ENCODE data around the gene SASH1.

The SASH1 gene

GRCh38 chr6:148328876-148329555 is 13.6 kb upstream of the SASH1 start:
- no peaks in the 10 kb centered on the region for H3K9me3 ChIP-seq (ENCODE audit: control insufficient read depth, low read length)
- H3K27me3 ChIP-seq (ENCODE audit: control insufficient read depth, insufficient read depth, low read length, poor library complexity, severe bottlenecking): no peaks in the 10 kb centered on the region
- no peaks in the 10 kb centered on the region for H3K36me3 ChIP-seq (ENCODE audit: control insufficient read depth, insufficient read depth, low read length)
- no peaks in the 10 kb centered on the region for H3K4me1 ChIP-seq (ENCODE audit: control insufficient read depth, insufficient read depth, low read length)
- H3K4me3 ChIP-seq (ENCODE audit: insufficient read depth, low read depth, low read length): no peak overlapping the region
- H3K27ac ChIP-seq (ENCODE audit: insufficient read depth, low read depth, low read length, poor library complexity, severe bottlenecking): no peak overlapping the region

- H3K36me3 ChIP-seq (ENCODE audit: control insufficient read depth, insufficient read depth, low read length): no peaks in the 10 kb centered on the region
- H3K4me1 ChIP-seq (ENCODE audit: control insufficient read depth, insufficient read depth, low read length): no peaks in the 10 kb centered on the region
- no peaks in the 10 kb centered on the region for H3K27me3 ChIP-seq (ENCODE audit: control insufficient read depth, insufficient read depth, low read length, poor library complexity, severe bottlenecking)
- no peak overlapping the region for H3K27ac ChIP-seq (ENCODE audit: insufficient read depth, low read depth, low read length, poor library complexity, severe bottlenecking)
- no peak overlapping the region for H3K4me3 ChIP-seq (ENCODE audit: insufficient read depth, low read depth, low read length)
- H3K9me3 ChIP-seq (ENCODE audit: control insufficient read depth, low read length): no peaks in the 10 kb centered on the region
- 94 to 96% methylated on average over 7 of the region's 7 CpGs for WGBS, 2 experiments
Observed at GRCh38 chr6:148329596-148330381, 12.8 kb upstream of the SASH1 start.

GRCh38 chr6:148332088-148332487 is 10.6 kb upstream of the SASH1 start:
- Histone ChIP-seq H3K9me3 (ENCODE audit: control insufficient read depth, low read length) (no peaks in the 10 kb centered on the region), H3K27ac (ENCODE audit: insufficient read depth, low read depth, low read length, poor library complexity, severe bottlenecking) (no peak overlapping the region), H3K4me1 (ENCODE audit: control insufficient read depth, insufficient read depth, low read length) (no peaks in the 10 kb centered on the region), H3K4me3 (ENCODE audit: insufficient read depth, low read depth, low read length) (no peak overlapping the region), H3K36me3 (ENCODE audit: control insufficient read depth, insufficient read depth, low read length) (no peaks in the 10 kb centered on the region), H3K27me3 (ENCODE audit: control insufficient read depth, insufficient read depth, low read length, poor library complexity, severe bottlenecking) (no peaks in the 10 kb centered on the region)
- WGBS, 2 experiments: no CpG with 5 or more reads among the region's 1 CpG

- WGBS, 2 experiments: 89 to 90% methylated on average over 9 of the region's 9 CpGs
Observed at GRCh38 chr6:148336901-148337300, 5.7 kb upstream of the SASH1 start.

GRCh38 chr6:148339766-148340165 is 2.9 kb upstream of the SASH1 start:
- Histone ChIP-seq H3K9me3 (ENCODE audit: control insufficient read depth, low read length) (no peaks in the 10 kb centered on the region), H3K4me1 (ENCODE audit: control insufficient read depth, insufficient read depth, low read length) (peaks cover 15% of the 10 kb centered on the region), H3K27me3 (ENCODE audit: control insufficient read depth, insufficient read depth, low read length, poor library complexity, severe bottlenecking) (no peaks in the 10 kb centered on the region), H3K36me3 (ENCODE audit: control insufficient read depth, insufficient read depth, low read length) (no peaks in the 10 kb centered on the region), H3K27ac (ENCODE audit: insufficient read depth, low read depth, low read length, poor library complexity, severe bottlenecking) (no peak overlapping the region), H3K4me3 (ENCODE audit: insufficient read depth, low read depth, low read length) (no peak overlapping the region)
- 89 to 95% methylated on average over 5 of the region's 5 CpGs for WGBS, 2 experiments

More at GRCh38 chr6:148336901-148337300, 5.7 kb upstream of the SASH1 start:
- H3K4me1 ChIP-seq (ENCODE audit: control insufficient read depth, insufficient read depth, low read length): peaks cover 8% of the 10 kb centered on the region
- H3K36me3 ChIP-seq (ENCODE audit: control insufficient read depth, insufficient read depth, low read length): no peaks in the 10 kb centered on the region
- no peaks in the 10 kb centered on the region for H3K9me3 ChIP-seq (ENCODE audit: control insufficient read depth, low read length)
- H3K27ac ChIP-seq (ENCODE audit: insufficient read depth, low read depth, low read length, poor library complexity, severe bottlenecking): no peak overlapping the region
- no peak overlapping the region for H3K4me3 ChIP-seq (ENCODE audit: insufficient read depth, low read depth, low read length)
- H3K27me3 ChIP-seq (ENCODE audit: control insufficient read depth, insufficient read depth, low read length, poor library complexity, severe bottlenecking): no peaks in the 10 kb centered on the region

GRCh38 chr6:148340586-148341297 is 1.9 kb upstream of the SASH1 start:
- H3K27me3 ChIP-seq (ENCODE audit: control insufficient read depth, insufficient read depth, low read length, poor library complexity, severe bottlenecking): no peaks in the 10 kb centered on the region
- no peak overlapping the region for H3K4me3 ChIP-seq (ENCODE audit: insufficient read depth, low read depth, low read length)
- 89 to 94% methylated on average over 9 of the region's 9 CpGs for WGBS, 2 experiments
- peaks cover 21% of the 10 kb centered on the region for H3K4me1 ChIP-seq (ENCODE audit: control insufficient read depth, insufficient read depth, low read length)
- no peak overlapping the region for H3K27ac ChIP-seq (ENCODE audit: insufficient read depth, low read depth, low read length, poor library complexity, severe bottlenecking)
- H3K36me3 ChIP-seq (ENCODE audit: control insufficient read depth, insufficient read depth, low read length): no peaks in the 10 kb centered on the region
- H3K9me3 ChIP-seq (ENCODE audit: control insufficient read depth, low read length): no peaks in the 10 kb centered on the region

GRCh38 chr6:148342100-148342349 is 613 bp upstream of the SASH1 start:
- Histone ChIP-seq H3K9me3 (ENCODE audit: control insufficient read depth, low read length) (no peaks in the 10 kb centered on the region), H3K4me1 (ENCODE audit: control insufficient read depth, insufficient read depth, low read length) (peaks cover 32% of the 10 kb centered on the region), H3K4me3 (ENCODE audit: insufficient read depth, low read depth, low read length) (peak overlapping the region; percentile 66), H3K36me3 (ENCODE audit: control insufficient read depth, insufficient read depth, low read length) (no peaks in the 10 kb centered on the region), H3K27ac (ENCODE audit: insufficient read depth, low read depth, low read length, poor library complexity, severe bottlenecking) (peak overlapping the region; percentile 100), H3K27me3 (ENCODE audit: control insufficient read depth, insufficient read depth, low read length, poor library complexity, severe bottlenecking) (no peaks in the 10 kb centered on the region)
- 2% methylated on average over 8 of the region's 8 CpGs for WGBS, 2 experiments

GRCh38 chr6:148343047-148343782 is 577 bp downstream of the SASH1 start:
- Histone ChIP-seq H3K27ac (ENCODE audit: insufficient read depth, low read depth, low read length, poor library complexity, severe bottlenecking) (peak overlapping the region; percentile 100), H3K4me1 (ENCODE audit: control insufficient read depth, insufficient read depth, low read length) (peaks cover 44% of the 10 kb centered on the region)
- whole genome bisulfite sequencing, 2 experiments: 0% methylated on average over 34 of the region's 34 CpGs

GRCh38 chr6:148345176-148345575 is 2.5 kb downstream of the SASH1 start:
- peaks cover 49% of the 10 kb centered on the region for H3K4me1 ChIP-seq (ENCODE audit: control insufficient read depth, insufficient read depth, low read length)
- H3K36me3 ChIP-seq (ENCODE audit: control insufficient read depth, insufficient read depth, low read length): no peaks in the 10 kb centered on the region
- no peak overlapping the region for H3K27ac ChIP-seq (ENCODE audit: insufficient read depth, low read depth, low read length, poor library complexity, severe bottlenecking)
- no peaks in the 10 kb centered on the region for H3K27me3 ChIP-seq (ENCODE audit: control insufficient read depth, insufficient read depth, low read length, poor library complexity, severe bottlenecking)
- H3K9me3 ChIP-seq (ENCODE audit: control insufficient read depth, low read length): no peaks in the 10 kb centered on the region
- peak overlapping the region; percentile 0 for H3K4me3 ChIP-seq (ENCODE audit: insufficient read depth, low read depth, low read length)
- WGBS, 2 experiments: 47 to 48% methylated on average over 1 of the region's 1 CpG

More at GRCh38 chr6:148343047-148343782, 577 bp downstream of the SASH1 start:
- H3K9me3 ChIP-seq (ENCODE audit: control insufficient read depth, low read length): no peaks in the 10 kb centered on the region
- H3K4me3 ChIP-seq (ENCODE audit: insufficient read depth, low read depth, low read length): peak overlapping the region; percentile 66
- no peaks in the 10 kb centered on the region for H3K27me3 ChIP-seq (ENCODE audit: control insufficient read depth, insufficient read depth, low read length, poor library complexity, severe bottlenecking)
- H3K36me3 ChIP-seq (ENCODE audit: control insufficient read depth, insufficient read depth, low read length): no peaks in the 10 kb centered on the region

- no peak overlapping the region for H3K27ac ChIP-seq (ENCODE audit: insufficient read depth, low read depth, low read length, poor library complexity, severe bottlenecking)
- peaks cover 49% of the 10 kb centered on the region for H3K4me1 ChIP-seq (ENCODE audit: control insufficient read depth, insufficient read depth, low read length)
- WGBS, 2 experiments: 67 to 77% methylated on average over 3 to 4 of the region's 4 CpGs
- H3K27me3 ChIP-seq (ENCODE audit: control insufficient read depth, insufficient read depth, low read length, poor library complexity, severe bottlenecking): no peaks in the 10 kb centered on the region
- no peaks in the 10 kb centered on the region for H3K36me3 ChIP-seq (ENCODE audit: control insufficient read depth, insufficient read depth, low read length)
- H3K4me3 ChIP-seq (ENCODE audit: insufficient read depth, low read depth, low read length): peak overlapping the region; percentile 0
- no peaks in the 10 kb centered on the region for H3K9me3 ChIP-seq (ENCODE audit: control insufficient read depth, low read length)
Observed at GRCh38 chr6:148345578-148345977, 2.9 kb downstream of the SASH1 start.

Data from ectodermal cell (in vitro differentiated cells).